SK-N-SH treated with all-trans-retinoic acid at 6 μM for 48 hours (cell line): Measurements from ENCODE around the gene MT1H.
A peak's percentile ranks its signal among the peaks of the same experiment; 100 is the strongest.

Experiments used
- ATAC-seq: fragments of 200-7000 bp; cut with Tn5 transposase; 3 replicates; pipeline ENCODE4 v1.9.1; 2020; ENCODE audit warnings: mild to moderate bottlenecking, moderate library complexity
- ARNTL ChIP-seq: fragments of 450-650 bp; formaldehyde crosslinking; IDR thresholded peaks from 2 replicates; pipeline ENCODE4 v1.5.0; 2020; ENCODE audit warnings: low read depth, mild to moderate bottlenecking, moderate library complexity, borderline replicate concordance
- BACH2 ChIP-seq: fragments of 250-450 bp; sonication (Bioruptor Pico); IDR thresholded peaks from 2 replicates; pipeline ENCODE4 v1.9.0; 2021; ENCODE audit warnings: mild to moderate bottlenecking, borderline replicate concordance
- CSDC2 ChIP-seq: fragments of 250-450 bp; sonication (Bioruptor Pico); IDR thresholded peaks from 2 replicates; pipeline ENCODE4 v1.5.0; 2020; ENCODE audit warnings: mild to moderate bottlenecking, moderate library complexity
- ESRRG ChIP-seq: fragments of 250-450 bp; sonication (Bioruptor Pico); IDR thresholded peaks from 2 replicates; pipeline ENCODE4 v1.6.1; 2021; ENCODE audit warnings: mild to moderate bottlenecking
- GLIS3 ChIP-seq: fragments of 250-450 bp; sonication (Bioruptor Pico); IDR thresholded peaks from 2 replicates; pipeline ENCODE4 v1.5.0; 2020; ENCODE audit warnings: mild to moderate bottlenecking, moderate library complexity
- ISL1 ChIP-seq: fragments of 250-450 bp; sonication (Bioruptor Pico); IDR thresholded peaks from 2 replicates; pipeline ENCODE4 v2.1.2; 2022; ENCODE audit warnings: mild to moderate bottlenecking, moderate library complexity
- OSR1 ChIP-seq: fragments of 250-450 bp; sonication (Bioruptor Pico); IDR thresholded peaks from 2 replicates; pipeline ENCODE4 v1.8.0; 2022; ENCODE audit warnings: moderate library complexity, mild to moderate bottlenecking, inconsistent platforms
- PATZ1 ChIP-seq: fragments of 250-450 bp; sonication (Bioruptor Pico); IDR thresholded peaks from 2 replicates; pipeline ENCODE4 v1.8.0; 2020; ENCODE audit warnings: mild to moderate bottlenecking, moderate library complexity, borderline replicate concordance
- POU6F1 ChIP-seq: fragments of 250-450 bp; sonication (Bioruptor Pico); IDR thresholded peaks from 2 replicates; pipeline ENCODE4 v1.8.0; 2021; ENCODE audit warnings: low read depth, mild to moderate bottlenecking, moderate library complexity, borderline replicate concordance
- PPARA ChIP-seq: fragments of 250-450 bp; sonication (Bioruptor Pico); IDR thresholded peaks from 2 replicates; pipeline ENCODE4 v1.5.0; 2020; ENCODE audit warnings: mild to moderate bottlenecking, borderline replicate concordance
- RARB ChIP-seq: fragments of 250-450 bp; sonication (Bioruptor Pico); IDR thresholded peaks from 2 replicates; pipeline ENCODE4 v1.8.0; 2021; ENCODE audit warnings: mild to moderate bottlenecking, moderate library complexity
- SNAI2 ChIP-seq: fragments of 250-450 bp; sonication (Bioruptor Pico); IDR thresholded peaks from 2 replicates; pipeline ENCODE4 v1.5.0; 2020; ENCODE audit warnings: mild to moderate bottlenecking, moderate library complexity
- TCF4 ChIP-seq: fragments of 250-450 bp; sonication (Bioruptor Pico); IDR thresholded peaks from 2 replicates; pipeline ENCODE4 v1.8.0; 2021; ENCODE audit warnings: mild to moderate bottlenecking, moderate library complexity, borderline replicate concordance
- TOX ChIP-seq: fragments of 250-450 bp; sonication (Bioruptor Pico); IDR thresholded peaks from 2 replicates; pipeline ENCODE4 v1.8.0; 2021; ENCODE audit warnings: mild to moderate bottlenecking, moderate library complexity, borderline replicate concordance
- ZC3H10 ChIP-seq: fragments of 250-450 bp; sonication (Bioruptor Pico); IDR thresholded peaks from 2 replicates; pipeline ENCODE4 v1.5.1; 2021; ENCODE audit warnings: mild to moderate bottlenecking, moderate library complexity
- ZFP3 ChIP-seq: fragments of 250-450 bp; sonication (Bioruptor Pico); IDR thresholded peaks from 2 replicates; pipeline ENCODE4 v1.5.0; 2020; ENCODE audit warnings: mild to moderate bottlenecking, moderate library complexity
- ZFP30 ChIP-seq: fragments of 450-650 bp; formaldehyde crosslinking; IDR thresholded peaks from 2 replicates; pipeline ENCODE4 v1.5.0; 2022; ENCODE audit warnings: mild to moderate bottlenecking, moderate library complexity
- ZNF565 ChIP-seq: fragments of 450-650 bp; formaldehyde crosslinking; conservative IDR thresholded peaks from 2 replicates; pipeline ENCODE4 v1.5.0; 2020; ENCODE audit warnings: low read depth, mild to moderate bottlenecking, moderate library complexity
- ZNF70 ChIP-seq: fragments of 450-650 bp; formaldehyde crosslinking; IDR thresholded peaks from 2 replicates; pipeline ENCODE4 v1.5.0; 2020; ENCODE audit warnings: mild to moderate bottlenecking, moderate library complexity
- ZNF8 ChIP-seq: fragments of 450-650 bp; formaldehyde crosslinking; IDR thresholded peaks from 2 replicates; pipeline ENCODE4 v1.5.0; 2020; ENCODE audit warnings: mild to moderate bottlenecking, moderate library complexity
- TF ChIP-seq, protein P1 (sequence below): fragments of 250-450 bp; sonication (Bioruptor Pico); IDR thresholded peaks from 2 replicates; pipeline ENCODE4 v1.5.1; 2021; ENCODE audit warnings: mild to moderate bottlenecking, moderate library complexity
- TF ChIP-seq, protein P2 (sequence below): fragments of 250-450 bp; sonication (Bioruptor Pico); IDR thresholded peaks from 2 replicates; pipeline ENCODE4 v1.5.0; 2020; ENCODE audit warnings: mild to moderate bottlenecking, moderate library complexity

The MT1H gene

DNA sequence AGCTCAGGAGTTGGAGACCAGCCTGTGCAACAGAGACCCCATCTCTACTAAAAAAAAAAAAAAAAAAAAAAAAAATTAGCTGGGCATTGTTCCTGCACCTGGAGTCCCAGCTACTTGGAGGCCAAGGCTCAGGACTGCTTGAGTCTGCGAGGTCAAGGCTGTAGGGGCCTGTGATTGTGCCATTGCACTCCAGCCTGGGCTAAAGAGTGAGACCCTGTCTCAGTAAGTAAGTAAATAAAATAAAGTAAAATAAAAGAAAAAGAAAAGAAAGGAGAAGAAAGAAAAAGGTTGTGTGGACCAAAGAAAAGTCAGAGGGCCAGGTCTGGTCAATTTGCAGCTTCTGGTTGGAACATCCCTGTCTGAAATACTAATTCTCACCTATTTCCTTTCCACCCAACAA is 31.0 kb downstream of the MT1H start:
- TF ChIP-seq TOX (no peak), ESRRG (CRISPR knock-in tag) (no peak), ISL1 (CRISPR knock-in tag) (no peak), ZFP3 (no peak), ZNF8 (no peak), POU6F1 (CRISPR knock-in tag) (no peak), ZNF70 (CRISPR knock-in tag) (no peak), ZFP30 (CRISPR knock-in tag) (no peak), BACH2 (CRISPR knock-in tag) (no peak), PPARA (CRISPR knock-in tag) (no peak), TCF4 (no peak), PATZ1 (no peak), GLIS3 (CRISPR knock-in tag) (no peak), SNAI2 (CRISPR knock-in tag) (no peak), CSDC2 (CRISPR knock-in tag) (no peak), ZC3H10 (CRISPR knock-in tag) (no peak), RARB (no peak), ARNTL (CRISPR knock-in tag) (no peak)
- TF ChIP-seq, protein P1, sequence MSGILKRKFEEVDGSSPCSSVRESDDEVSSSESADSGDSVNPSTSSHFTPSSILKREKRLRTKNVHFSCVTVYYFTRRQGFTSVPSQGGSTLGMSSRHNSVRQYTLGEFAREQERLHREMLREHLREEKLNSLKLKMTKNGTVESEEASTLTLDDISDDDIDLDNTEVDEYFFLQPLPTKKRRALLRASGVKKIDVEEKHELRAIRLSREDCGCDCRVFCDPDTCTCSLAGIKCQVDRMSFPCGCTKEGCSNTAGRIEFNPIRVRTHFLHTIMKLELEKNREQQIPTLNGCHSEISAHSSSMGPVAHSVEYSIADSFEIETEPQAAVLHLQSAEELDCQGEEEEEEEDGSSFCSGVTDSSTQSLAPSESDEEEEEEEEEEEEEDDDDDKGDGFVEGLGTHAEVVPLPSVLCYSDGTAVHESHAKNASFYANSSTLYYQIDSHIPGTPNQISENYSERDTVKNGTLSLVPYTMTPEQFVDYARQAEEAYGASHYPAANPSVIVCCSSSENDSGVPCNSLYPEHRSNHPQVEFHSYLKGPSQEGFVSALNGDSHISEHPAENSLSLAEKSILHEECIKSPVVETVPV (CRISPR knock-in tag) = no peak
- TF ChIP-seq, protein P2, sequence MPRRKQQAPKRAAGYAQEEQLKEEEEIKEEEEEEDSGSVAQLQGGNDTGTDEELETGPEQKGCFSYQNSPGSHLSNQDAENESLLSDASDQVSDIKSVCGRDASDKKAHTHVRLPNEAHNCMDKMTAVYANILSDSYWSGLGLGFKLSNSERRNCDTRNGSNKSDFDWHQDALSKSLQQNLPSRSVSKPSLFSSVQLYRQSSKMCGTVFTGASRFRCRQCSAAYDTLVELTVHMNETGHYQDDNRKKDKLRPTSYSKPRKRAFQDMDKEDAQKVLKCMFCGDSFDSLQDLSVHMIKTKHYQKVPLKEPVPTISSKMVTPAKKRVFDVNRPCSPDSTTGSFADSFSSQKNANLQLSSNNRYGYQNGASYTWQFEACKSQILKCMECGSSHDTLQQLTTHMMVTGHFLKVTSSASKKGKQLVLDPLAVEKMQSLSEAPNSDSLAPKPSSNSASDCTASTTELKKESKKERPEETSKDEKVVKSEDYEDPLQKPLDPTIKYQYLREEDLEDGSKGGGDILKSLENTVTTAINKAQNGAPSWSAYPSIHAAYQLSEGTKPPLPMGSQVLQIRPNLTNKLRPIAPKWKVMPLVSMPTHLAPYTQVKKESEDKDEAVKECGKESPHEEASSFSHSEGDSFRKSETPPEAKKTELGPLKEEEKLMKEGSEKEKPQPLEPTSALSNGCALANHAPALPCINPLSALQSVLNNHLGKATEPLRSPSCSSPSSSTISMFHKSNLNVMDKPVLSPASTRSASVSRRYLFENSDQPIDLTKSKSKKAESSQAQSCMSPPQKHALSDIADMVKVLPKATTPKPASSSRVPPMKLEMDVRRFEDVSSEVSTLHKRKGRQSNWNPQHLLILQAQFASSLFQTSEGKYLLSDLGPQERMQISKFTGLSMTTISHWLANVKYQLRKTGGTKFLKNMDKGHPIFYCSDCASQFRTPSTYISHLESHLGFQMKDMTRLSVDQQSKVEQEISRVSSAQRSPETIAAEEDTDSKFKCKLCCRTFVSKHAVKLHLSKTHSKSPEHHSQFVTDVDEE (CRISPR knock-in tag) = no peak
- no peak for ATAC-seq

DNA sequence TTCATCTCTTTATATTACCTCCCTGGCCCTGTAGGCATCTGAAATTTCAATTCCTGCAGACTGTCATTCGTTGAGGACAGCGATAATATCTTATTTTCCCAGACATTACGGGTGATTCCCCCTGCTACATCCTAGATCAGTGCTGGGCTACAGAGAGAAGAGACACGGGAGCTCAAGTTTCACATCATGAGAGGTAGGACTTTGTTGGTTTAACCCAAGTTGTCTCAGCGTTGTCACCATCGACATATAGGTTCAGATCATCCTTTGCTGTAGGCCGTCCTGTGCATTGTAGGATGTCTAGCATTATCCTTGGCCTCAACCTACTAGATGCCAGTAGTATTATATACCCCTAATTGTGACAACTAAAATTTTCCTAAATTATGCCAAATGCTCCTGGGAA is 31.9 kb downstream of the MT1H start:
- peak; percentile 13; the same call in 2 of the 3 replicates for ATAC-seq
- TF ChIP-seq ZNF8 = no peak
- TF ChIP-seq BACH2 (CRISPR knock-in tag) = no peak
- no peak for TF ChIP-seq OSR1 (CRISPR knock-in tag)
- TF ChIP-seq SNAI2 (CRISPR knock-in tag) = no peak
- TF ChIP-seq TCF4 = no peak
- no peak for TF ChIP-seq ZNF565 (CRISPR knock-in tag)
- TF ChIP-seq ZFP30 (CRISPR knock-in tag) = no peak
- no peak for TF ChIP-seq ISL1 (CRISPR knock-in tag)
- no peak for TF ChIP-seq GLIS3 (CRISPR knock-in tag)
- no peak for TF ChIP-seq ZFP3
- no peak for TF ChIP-seq ZC3H10 (CRISPR knock-in tag)
- TF ChIP-seq ESRRG (CRISPR knock-in tag) = no peak
- no peak for TF ChIP-seq TOX
- TF ChIP-seq, protein P1 (CRISPR knock-in tag) = no peak
- TF ChIP-seq PATZ1 = no peak
- TF ChIP-seq RARB = no peak
- TF ChIP-seq, all 23 proteins: peak for 0
